NK-92 (cell line): Measurements from ENCODE around the gene PIBF1.
"Not testable (repeated sequence)": the region's sequence is repeated elsewhere in the genome, so short reads cannot be mapped to it uniquely, and the experiment has no call there.

Experiments
- DNase-seq: peaks from one replicate; lab custom pipeline; 2025; ENCODE audit not compliant: unreplicated experiment; lab: John Stamatoyannopoulos, UW

PIBF1 gene

GRCh38 chr13:72781451-72782439 lies at the start of gene PIBF1, which contains the start of gene DIS3:
Gene PIBF1, plus strand, starts transcription at chr13:72782133. Its CDS starts 1,337 bp downstream, at chr13:72783470.
Gene DIS3, minus strand, starts transcription at chr13:72781900. Its CDS starts 68 bp downstream, at chr13:72781832.
- peak; percentile 84 for DNase-seq

- no peak for DNase-seq
Observed at GRCh38 chr13:72737033-72737432, 44.9 kb upstream of the PIBF1 start.

GRCh38 chr13:72740015-72740414 lies 41.9 kb upstream of the PIBF1 start:
- no peak for DNase-seq

GRCh38 chr13:72745260-72745659 lies 36.7 kb upstream of the PIBF1 start:
- no peak for DNase-seq

GRCh38 chr13:72751220-72751619 lies 30.7 kb upstream of the PIBF1 start:
- DNase-seq = no peak

GRCh38 chr13:72754111-72754510 lies 27.8 kb upstream of the PIBF1 start:
- no peak for DNase-seq

GRCh38 chr13:72757792-72758535 lies 24.0 kb upstream of the PIBF1 start:
- DNase-seq = no peak

GRCh38 chr13:72760189-72760588 lies 21.7 kb upstream of the PIBF1 start:
- DNase-seq = no peak

GRCh38 chr13:72763411-72763810 lies 18.5 kb upstream of the PIBF1 start:
- no peak for DNase-seq

GRCh38 chr13:72774019-72774418 lies 7.9 kb upstream of the PIBF1 start:
- no peak for DNase-seq

- no peak for DNase-seq
Observed at GRCh38 chr13:72782717-72783116, 784 bp downstream of the PIBF1 start.

- not testable (repeated sequence) for DNase-seq
Observed at GRCh38 chr13:72784679-72785078, 2.7 kb downstream of the PIBF1 start.

GRCh38 chr13:72788831-72789230 lies 6.9 kb downstream of the PIBF1 start:
- no peak for DNase-seq

- no peak for DNase-seq
Observed at GRCh38 chr13:72792640-72793039, 10.7 kb downstream of the PIBF1 start.

- DNase-seq = no peak
Observed at GRCh38 chr13:72798817-72799216, 16.9 kb downstream of the PIBF1 start.

- no peak for DNase-seq
Observed at GRCh38 chr13:72804301-72804700, 22.4 kb downstream of the PIBF1 start.

- no peak for DNase-seq
Observed at GRCh38 chr13:72805676-72806346, 23.9 kb downstream of the PIBF1 start.

GRCh38 chr13:72806514-72806913 lies 24.6 kb downstream of the PIBF1 start:
- not testable (repeated sequence) for DNase-seq

- no peak for DNase-seq
Observed at GRCh38 chr13:72808917-72809500, 27.1 kb downstream of the PIBF1 start.

- no peak for DNase-seq
Observed at GRCh38 chr13:72820156-72820897, 38.4 kb downstream of the PIBF1 start.
